HFFc6 (cell line): ENCODE results near the gene PLB1. TPM values are rescaled to one million over a fixed set of nuclear protein-coding genes. Genes with fewer than 3 reads are reported as not detected.

Source experiments
- DNase-seq: peaks from one replicate; pipeline ENCODE4 v3.0.0-alpha.2; 2018
- H3K27ac Mint-ChIP-seq: 2 replicates; pipeline ENCODE4 v1.8.0; 2020; ENCODE audit warnings: mild to moderate bottlenecking, mixed read lengths
- H3K27me3 Mint-ChIP-seq: 2 replicates; pipeline ENCODE4 v1.8.0; 2021; ENCODE audit warnings: mild to moderate bottlenecking, moderate library complexity, mixed read lengths; ENCODE audit not compliant: insufficient read depth
- H3K36me3 Mint-ChIP-seq: 2 replicates; pipeline ENCODE4 v1.8.0; 2021; ENCODE audit warnings: low read depth, mixed read lengths
- H3K4me1 Mint-ChIP-seq: 2 replicates; pipeline ENCODE4 v1.8.0; 2020; ENCODE audit warnings: low read depth, mixed read lengths
- H3K4me3 Mint-ChIP-seq: 2 replicates; pipeline ENCODE4 v1.8.0; 2020; ENCODE audit warnings: mild to moderate bottlenecking, moderate library complexity, mixed read lengths
- H3K9me3 Mint-ChIP-seq: 2 replicates; pipeline ENCODE4 v1.8.0; 2020; ENCODE audit warnings: mild to moderate bottlenecking, mixed read lengths
- total RNA-seq, 6 experiments: library from RNA; stranded (reverse); fragmentation: NEBNext Ultra II Directional; extraction: Animal tissue kit (Norgen Biotek cat#: 25700); gene quantifications; 2 replicates in 1 of 6; 3 replicates in 5 of 6; pipeline ENCODE4 v1.2.3, GENCODE V29; 2021
- TF ChIP-seq, protein P1 (sequence below): fragments of 200-600 bp; sonication (generic); IDR thresholded peaks from 2 replicates; pipeline ENCODE4 v1.5.0; 2021; ENCODE audit warnings: antibody characterized with exemption, mild to moderate bottlenecking

Gene PLB1
- total RNA-seq, 6 experiments from 2014 or later, result 0.36 to 0.95 (median 0.62) TPM

DNA sequence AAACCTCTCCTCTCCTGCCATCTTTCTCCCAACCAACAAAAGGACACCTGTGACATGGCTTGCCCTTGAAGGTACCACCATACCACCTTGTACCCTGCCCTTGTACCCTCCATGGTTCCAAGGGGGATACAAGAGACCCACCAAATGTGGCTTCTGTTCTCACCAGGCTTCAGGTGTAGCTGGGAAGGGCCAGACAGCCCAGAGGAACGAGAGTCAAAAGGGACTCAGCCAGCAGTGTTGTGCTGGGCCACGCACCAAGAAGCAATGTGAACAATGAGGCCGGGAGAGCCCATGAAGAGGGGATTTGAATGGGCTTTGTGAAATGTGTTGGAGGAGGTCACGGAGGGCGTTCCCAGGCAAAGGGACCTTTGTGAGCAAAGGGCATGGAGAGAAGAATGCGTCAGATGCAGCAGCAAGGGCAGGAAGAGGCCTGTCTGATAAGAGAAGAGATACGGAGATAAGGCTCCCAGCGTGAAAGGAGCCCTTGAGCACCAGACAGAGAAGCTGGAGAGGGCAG is 48.6 kb downstream of the PLB1 start:
- H3K4me3 Mint-ChIP-seq, result no peak overlapping the region
- H3K27me3 Mint-ChIP-seq, result peaks cover 19% of the 10 kb centered on the region
- no peaks in the 10 kb centered on the region for H3K36me3 Mint-ChIP-seq
- peaks cover 17% of the 10 kb centered on the region for H3K4me1 Mint-ChIP-seq
- no peak for DNase-seq
- TF ChIP-seq, protein P1, sequence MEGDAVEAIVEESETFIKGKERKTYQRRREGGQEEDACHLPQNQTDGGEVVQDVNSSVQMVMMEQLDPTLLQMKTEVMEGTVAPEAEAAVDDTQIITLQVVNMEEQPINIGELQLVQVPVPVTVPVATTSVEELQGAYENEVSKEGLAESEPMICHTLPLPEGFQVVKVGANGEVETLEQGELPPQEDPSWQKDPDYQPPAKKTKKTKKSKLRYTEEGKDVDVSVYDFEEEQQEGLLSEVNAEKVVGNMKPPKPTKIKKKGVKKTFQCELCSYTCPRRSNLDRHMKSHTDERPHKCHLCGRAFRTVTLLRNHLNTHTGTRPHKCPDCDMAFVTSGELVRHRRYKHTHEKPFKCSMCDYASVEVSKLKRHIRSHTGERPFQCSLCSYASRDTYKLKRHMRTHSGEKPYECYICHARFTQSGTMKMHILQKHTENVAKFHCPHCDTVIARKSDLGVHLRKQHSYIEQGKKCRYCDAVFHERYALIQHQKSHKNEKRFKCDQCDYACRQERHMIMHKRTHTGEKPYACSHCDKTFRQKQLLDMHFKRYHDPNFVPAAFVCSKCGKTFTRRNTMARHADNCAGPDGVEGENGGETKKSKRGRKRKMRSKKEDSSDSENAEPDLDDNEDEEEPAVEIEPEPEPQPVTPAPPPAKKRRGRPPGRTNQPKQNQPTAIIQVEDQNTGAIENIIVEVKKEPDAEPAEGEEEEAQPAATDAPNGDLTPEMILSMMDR, result no peak
- no peak overlapping the region for H3K27ac Mint-ChIP-seq
- H3K9me3 Mint-ChIP-seq, result no peaks in the 10 kb centered on the region

- peaks cover 17% of the 10 kb centered on the region for H3K4me1 Mint-ChIP-seq
These were observed 49.2 kb downstream of the PLB1 start for GRCh38 chr2:28544922-28545589.

DNA sequence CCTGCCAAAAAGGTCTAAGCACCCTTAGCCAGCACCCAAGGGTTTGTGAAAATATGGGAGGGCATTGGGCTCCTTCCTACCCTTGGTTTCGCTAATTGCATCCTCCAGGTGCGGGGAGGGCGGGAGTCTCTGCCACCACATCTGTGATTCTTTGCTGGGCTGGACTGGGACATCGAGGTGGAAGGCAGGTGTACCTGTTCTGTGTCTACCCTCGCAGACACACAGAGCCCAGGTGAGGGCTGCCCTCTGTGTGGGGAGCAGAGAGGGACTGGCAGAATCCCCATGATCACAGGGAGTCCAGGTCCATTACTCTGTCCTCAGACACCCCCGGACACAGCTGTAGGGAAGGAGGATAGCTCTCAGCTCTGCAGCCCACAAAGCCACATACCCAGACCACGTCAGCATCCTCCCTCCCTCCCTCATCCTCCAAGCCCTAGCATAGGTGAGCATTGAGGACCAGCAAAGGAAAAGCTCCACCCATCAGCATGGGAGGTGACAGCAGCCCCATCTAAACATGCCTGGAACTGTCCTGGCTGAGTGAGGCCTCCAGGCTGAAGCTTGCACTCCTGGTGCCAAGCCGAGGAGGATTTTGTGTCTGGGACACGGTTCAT is 49.8 kb downstream of the PLB1 start:
- no peak overlapping the region for H3K27ac Mint-ChIP-seq
- TF ChIP-seq, protein P1, result no peak

More at GRCh38 chr2:28544922-28545589, 49.2 kb downstream of the PLB1 start:
- Mint-ChIP-seq H3K9me3 (no peaks in the 10 kb centered on the region), H3K36me3 (no peaks in the 10 kb centered on the region), H3K27ac (no peak overlapping the region), H3K27me3 (peaks cover 19% of the 10 kb centered on the region), H3K4me3 (no peak overlapping the region)
- TF ChIP-seq, protein P1, result no peak
- DNase-seq, result no peak

DNA sequence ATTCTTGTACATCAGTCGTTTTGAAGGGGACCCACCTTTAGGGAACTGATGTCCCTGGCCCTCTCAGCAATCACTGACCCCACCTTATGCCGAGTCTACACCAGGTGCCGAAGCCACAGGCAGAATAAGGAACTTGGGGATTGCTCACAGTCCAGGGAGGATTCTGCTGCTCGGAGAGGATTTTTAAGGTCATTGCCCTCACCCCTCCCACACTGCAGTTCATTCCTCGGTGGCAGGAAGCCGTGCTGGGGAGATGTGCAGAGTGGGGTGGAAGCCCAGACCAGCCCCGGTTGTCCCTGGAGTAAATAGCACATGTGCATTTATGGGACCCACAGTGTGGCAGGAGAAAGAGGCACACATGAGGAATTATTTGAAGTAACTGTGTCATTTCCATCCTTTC is 50.4 kb downstream of the PLB1 start:
- H3K9me3 Mint-ChIP-seq, result no peaks in the 10 kb centered on the region
- H3K4me3 Mint-ChIP-seq, result no peak overlapping the region
- H3K27me3 Mint-ChIP-seq, result peaks cover 15% of the 10 kb centered on the region
- no peak for DNase-seq
- TF ChIP-seq, protein P1, result no peak
- peaks cover 17% of the 10 kb centered on the region for H3K4me1 Mint-ChIP-seq
- H3K27ac Mint-ChIP-seq, result no peak overlapping the region
- H3K36me3 Mint-ChIP-seq, result no peaks in the 10 kb centered on the region

More for the DNA sequence above, 49.8 kb downstream of the PLB1 start:
- H3K4me1 Mint-ChIP-seq, result peaks cover 17% of the 10 kb centered on the region
- no peaks in the 10 kb centered on the region for H3K36me3 Mint-ChIP-seq
- peaks cover 14% of the 10 kb centered on the region for H3K27me3 Mint-ChIP-seq
- no peak overlapping the region for H3K4me3 Mint-ChIP-seq
- no peaks in the 10 kb centered on the region for H3K9me3 Mint-ChIP-seq
- no peak for DNase-seq

- H3K4me3 Mint-ChIP-seq, result no peak overlapping the region
- no peaks in the 10 kb centered on the region for H3K9me3 Mint-ChIP-seq
- no peak for DNase-seq
- H3K27ac Mint-ChIP-seq, result no peak overlapping the region
- no peaks in the 10 kb centered on the region for H3K36me3 Mint-ChIP-seq
- peaks cover 24% of the 10 kb centered on the region for H3K4me1 Mint-ChIP-seq
- TF ChIP-seq, protein P1, result no peak
- peaks cover 11% of the 10 kb centered on the region for H3K27me3 Mint-ChIP-seq
These were observed 51.5 kb downstream of the PLB1 start for GRCh38 chr2:28547223-28547860.
